Activated CD4-positive, alpha-beta T cell treated with anti-CD3 and anti-CD28 coated beads, Interleukin-2, amount 50 U/mL, for 48 hours (primary cell): ENCODE measurements around the gene PAPPA2.
"Not testable (repeated sequence)": the region's sequence is repeated elsewhere in the genome, so short reads cannot be mapped to it uniquely, and the experiment has no call there.

ENCODE experiments used
- DNase-seq, 2 experiments: peaks; one replicate each; pipeline ENCODE4 v3.0.0-alpha.2; 2020

PAPPA2 gene

DNA sequence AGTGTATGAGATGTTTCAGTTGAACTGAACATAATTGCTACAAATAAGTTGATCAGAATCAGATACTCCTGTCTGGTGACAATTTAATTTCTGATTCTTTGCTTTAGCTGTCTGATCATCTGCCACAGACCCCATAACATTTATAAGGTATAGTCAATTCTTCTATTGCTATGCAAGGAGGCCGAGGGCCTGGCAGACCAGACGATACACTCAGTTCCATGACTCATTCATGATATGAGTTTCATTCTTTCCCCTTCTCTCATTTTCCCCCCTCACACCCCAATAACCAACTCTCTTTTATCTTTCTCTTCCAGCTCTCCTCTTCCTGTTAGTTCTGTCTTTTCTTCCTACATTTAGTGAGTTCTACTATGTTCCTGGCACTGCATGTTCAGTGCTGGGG lies 236.8 kb downstream of the PAPPA2 start:
- DNase-seq = no peak

- no peak for DNase-seq
These were observed 238.3 kb downstream of the PAPPA2 start for GRCh38 chr1:176701151-176701866.

DNA sequence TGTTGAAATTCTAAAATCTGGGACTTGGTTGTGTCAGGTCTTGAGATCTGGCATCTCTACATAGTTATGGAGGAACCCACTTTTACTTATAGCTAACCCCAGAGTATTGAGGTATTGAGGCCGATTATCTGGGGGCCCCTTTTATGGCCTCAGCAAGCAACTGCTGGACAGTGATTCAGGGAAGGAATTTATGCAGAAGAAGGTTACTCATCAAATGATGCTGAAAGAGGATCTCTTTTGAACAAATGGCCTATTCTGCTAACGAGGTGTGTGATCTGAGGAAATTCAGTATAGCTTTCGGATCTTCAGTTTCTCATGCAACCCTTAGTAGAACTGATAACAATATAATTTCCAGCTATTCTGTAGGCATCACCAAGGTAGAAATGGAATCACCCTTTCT lies 239.9 kb downstream of the PAPPA2 start:
- DNase-seq = no peak

DNA sequence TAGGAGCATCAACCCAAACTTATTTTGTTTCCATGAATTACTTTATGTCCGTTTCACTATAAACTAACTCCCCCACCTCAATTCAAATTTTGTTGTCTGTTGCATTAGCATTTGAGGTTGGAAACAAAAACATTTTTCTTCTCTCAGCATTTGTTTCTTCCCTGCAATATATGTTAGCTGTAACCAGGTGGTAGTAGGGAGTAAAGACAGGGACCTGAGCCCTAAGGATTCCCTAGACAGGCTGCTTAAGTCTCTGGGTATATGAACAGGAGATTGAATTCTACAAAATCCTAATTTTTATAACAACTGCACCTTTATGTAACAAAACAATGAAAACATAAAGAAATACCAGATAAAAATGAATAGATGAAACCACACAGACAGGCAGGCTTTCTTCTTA lies 242.6 kb downstream of the PAPPA2 start:
- DNase-seq = no peak

GRCh38 chr1:176717066-176717750 lies 254.2 kb downstream of the PAPPA2 start:
- no peak for DNase-seq

DNA sequence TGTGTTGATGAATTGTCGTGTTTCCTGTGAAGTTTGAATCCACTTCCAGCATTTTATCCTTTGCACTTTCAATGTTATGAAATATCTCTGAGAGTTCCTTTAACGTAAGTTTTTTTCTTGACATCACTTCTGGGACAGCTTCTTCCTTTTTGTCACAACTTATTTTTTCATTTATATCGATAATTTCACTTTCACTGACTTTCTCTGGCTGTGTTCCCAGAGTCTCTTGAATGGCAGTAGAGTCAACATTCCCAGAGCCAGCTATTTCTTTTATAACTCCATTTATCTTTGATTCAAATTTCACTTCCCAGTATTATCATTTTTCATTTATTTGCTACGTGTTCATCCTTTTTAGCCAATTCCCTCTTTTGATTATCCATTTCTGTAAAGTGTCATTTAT lies 256.5 kb downstream of the PAPPA2 start:
- DNase-seq = no peak

DNA sequence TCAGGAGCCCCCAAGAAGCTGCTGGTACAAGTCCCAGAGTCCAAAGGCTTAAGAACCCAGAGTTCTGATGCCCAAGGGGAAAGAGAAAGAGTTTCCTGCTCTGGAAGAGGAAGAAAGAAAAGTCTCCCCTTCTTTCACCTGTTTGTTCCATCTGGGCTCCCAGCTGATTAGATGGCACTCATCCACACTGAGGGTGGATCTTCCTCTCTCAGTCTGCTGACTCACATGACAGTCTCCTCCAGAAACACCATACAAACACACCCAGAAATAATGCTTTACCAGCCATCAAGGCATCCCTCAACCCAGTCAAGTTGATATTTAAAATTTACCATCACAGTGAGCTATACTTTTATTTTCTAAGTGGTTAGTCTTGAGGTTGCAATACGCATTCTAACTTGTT lies 257.9 kb downstream of the PAPPA2 start:
- DNase-seq = no peak

DNA sequence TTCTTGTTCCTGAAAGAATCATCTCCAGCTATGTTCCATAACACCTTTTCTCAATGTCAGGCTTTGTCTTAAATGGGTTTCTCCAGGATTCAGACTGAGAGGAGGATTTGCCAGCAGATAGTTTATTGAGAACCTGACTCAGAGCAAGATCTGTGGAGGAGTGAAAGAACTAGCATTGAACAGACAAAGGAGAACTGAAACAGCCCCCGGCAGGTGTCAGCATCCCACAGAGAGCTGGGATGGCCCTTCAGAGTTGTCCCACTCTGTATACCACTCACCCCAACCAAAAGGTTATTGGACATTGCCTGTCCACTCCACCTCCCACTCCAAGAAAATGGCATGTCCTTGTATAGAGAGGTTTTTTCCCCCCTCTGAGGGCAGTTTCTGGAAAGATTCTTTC lies 270.7 kb downstream of the PAPPA2 start:
- DNase-seq = no peak

GRCh38 chr1:176735201-176735600 lies 272.2 kb downstream of the PAPPA2 start:
- DNase-seq = no peak

GRCh38 chr1:176736015-176736414 lies 273.0 kb downstream of the PAPPA2 start:
- no peak for DNase-seq

DNA sequence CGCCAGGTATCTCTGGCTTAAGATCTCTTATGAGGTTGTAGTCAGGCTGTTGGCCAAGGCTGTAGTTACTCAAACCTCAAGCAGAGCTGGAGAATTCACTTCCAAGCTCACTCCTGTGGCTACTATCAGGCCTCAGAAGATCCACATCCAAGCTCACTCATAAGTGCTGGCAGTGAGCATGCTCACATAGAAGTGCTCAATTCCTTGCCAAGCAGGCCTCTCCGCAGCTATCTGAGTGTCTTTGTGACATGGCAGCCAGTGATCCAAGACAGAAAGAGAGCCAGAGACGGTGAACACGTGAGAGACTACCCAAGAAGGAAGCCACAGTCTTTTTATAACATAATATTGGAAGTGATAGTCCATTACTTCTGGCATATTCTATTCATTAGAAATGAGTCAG lies 278.2 kb downstream of the PAPPA2 start:
- DNase-seq = no peak

DNA sequence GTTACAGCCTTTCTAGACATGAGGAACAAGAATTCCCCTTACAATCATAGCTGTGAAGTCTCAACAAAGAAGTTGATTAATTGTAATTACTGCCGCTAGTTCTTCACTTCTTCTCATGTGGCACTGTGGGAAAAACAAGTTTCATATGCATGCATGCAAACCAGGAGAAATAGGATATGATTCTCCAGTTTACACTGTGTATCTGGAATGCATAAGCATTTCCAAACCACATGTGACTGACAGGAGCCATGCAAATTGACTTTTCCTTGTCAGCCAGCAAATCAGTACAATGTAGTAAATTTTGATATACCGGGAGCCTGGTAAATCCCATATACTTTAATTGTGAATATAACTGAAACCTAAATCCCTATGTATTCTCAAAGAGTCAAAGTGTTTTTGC lies 279.3 kb downstream of the PAPPA2 start:
- no peak for DNase-seq

DNA sequence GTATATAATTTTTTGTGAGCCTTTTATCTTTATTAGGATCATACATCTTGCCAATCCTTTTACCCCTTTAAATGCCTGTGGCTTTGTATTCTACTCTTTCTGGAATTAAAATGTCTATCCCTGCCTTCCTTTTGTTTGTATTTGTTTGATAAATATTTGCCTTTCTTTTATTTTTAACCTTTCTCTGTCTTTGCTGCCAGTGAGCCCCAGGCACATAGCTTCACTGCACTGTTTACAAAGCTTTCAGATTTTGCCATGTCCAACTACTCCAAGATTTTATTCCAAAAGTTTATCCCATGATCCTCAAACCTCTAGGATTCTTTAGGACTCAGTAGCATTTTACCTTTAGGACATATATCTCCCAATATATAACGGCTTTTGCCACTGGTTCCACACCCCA lies 281.2 kb downstream of the PAPPA2 start:
- DNase-seq = no peak

- no peak for DNase-seq
These were observed 283.0 kb downstream of the PAPPA2 start for GRCh38 chr1:176745945-176746344.

DNA sequence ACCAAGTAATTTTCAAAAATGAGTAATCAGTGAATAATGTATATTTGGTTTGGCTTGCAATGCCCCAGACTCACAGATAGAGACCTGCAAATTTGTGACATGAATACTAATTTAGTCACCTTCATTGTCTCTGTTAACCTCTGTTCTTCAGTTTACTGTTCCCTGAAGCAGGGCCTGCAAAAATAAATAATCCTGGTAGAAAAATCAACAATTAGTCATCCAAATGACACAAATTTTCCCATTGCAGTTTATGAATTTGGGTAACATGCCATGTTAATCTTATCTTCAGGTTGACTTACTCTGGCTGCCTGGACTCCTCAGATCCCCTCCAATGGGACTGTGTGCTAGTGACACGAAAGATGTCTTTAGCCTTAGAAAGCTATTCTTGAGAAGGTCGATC lies 289.5 kb downstream of the PAPPA2 start:
- no peak for DNase-seq

GRCh38 chr1:176754676-176755075 lies 291.7 kb downstream of the PAPPA2 start:
- no peak for DNase-seq

DNA sequence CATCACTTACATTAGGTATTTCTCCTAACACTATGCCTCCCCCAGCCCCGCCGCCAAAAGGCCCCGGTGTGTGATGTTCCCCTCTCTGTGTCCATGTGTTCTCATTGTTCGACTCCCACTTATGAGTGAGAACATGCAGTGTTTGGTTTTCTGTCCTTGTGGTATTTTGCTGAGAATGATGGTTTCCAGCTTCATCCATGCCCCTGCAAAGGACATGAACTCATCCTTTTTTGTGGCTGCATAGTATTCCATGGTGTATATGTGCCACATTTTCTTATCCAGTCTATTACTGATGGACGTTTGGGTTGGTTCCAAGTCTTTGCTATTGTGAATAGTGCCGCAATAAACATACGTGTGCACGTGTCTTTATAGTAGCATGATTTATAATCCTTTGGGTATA lies 293.8 kb downstream of the PAPPA2 start:
- DNase-seq = not testable (repeated sequence)

DNA sequence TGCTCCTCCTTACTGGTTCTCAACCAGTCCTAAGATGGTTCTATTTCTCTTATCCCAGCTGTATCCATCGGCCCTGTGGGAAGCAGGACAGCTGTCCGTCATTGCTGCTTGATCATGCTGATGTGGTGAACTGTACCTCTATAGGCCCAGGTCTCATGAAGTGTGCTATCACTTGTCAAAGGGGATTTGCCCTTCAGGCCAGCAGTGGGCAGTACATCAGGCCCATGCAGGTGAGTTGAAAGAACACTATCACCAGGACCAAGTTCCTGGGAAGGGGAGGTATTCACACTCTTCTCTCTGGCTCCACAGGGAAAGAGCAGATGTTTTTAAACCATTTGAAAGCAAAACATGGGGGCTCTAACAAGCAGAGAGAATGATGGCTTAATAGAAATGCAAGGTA lies 302.6 kb downstream of the PAPPA2 start:
- no peak for DNase-seq

DNA sequence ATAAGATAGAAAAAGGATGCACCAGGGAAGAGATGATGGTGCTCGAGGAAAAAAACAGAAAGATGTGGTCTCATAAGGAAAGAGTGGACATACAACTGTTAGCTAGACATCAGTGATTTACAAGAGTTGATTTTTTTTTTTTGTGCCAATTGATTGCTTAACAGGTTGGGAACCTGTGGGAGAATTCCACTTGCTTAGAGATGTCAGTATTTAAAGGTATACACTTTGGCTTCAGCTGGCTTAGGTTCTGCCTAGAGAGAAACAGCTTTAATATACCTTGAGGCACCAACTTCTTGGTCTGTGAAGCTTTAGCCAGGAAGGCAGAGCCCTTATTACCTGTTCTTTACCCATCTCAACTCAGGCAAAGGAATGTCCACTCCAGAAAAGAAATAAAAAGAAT lies 303.8 kb downstream of the PAPPA2 start:
- no peak for DNase-seq

DNA sequence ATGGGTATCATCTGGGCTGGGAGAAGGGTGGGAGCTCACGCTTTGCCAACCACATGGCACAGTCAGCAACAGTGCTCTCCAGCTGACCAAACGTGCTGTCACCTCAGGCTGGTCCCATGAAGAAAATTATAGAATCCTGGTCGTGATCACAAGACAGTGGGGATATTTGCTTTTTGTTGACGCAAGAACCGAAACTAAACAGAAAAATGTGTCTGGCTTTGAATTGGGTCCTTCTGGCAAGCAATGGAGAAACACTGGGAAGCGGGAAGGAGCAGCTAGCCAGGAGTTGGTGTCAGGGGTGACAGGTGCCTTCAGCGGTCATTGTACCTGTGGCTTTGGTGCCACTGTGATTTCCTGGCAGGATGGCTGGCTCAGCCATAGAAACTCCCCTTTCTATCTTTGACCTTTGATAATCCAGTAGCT lies 304.8 kb downstream of the PAPPA2 start:
- no peak for DNase-seq

GRCh38 chr1:176768532-176768931 lies 305.6 kb downstream of the PAPPA2 start:
- DNase-seq = no peak

GRCh38 chr1:176770066-176770465 lies 307.1 kb downstream of the PAPPA2 start:
- no peak for DNase-seq

GRCh38 chr1:176773038-176773437 lies 310.1 kb downstream of the PAPPA2 start:
- no peak for DNase-seq

DNA sequence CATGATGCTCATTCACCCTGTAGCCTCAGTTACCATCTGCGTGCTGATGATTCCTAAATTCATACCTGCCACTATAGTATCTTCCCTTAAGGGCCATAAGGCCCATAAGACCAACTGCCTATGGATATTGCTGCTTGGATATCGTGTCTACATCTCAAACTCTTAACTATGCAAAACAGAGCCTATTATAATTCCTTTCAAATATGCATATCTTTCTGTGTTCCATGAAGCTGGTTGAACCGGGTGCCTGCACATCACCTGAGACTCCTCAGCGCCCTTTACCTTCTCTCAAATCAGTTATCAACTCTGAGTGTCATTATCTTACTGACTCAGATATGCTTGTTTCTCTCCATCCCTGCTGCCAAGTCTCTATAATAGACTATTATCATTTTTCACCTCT lies 311.2 kb downstream of the PAPPA2 start:
- DNase-seq = no peak

GRCh38 chr1:176775378-176775777 lies 312.4 kb downstream of the PAPPA2 start:
- DNase-seq = no peak
